Fibroblast of villous mesenchyme (primary cell): ENCODE measurements around the gene MTFP1. TPM values are rescaled to one million over a fixed set of nuclear protein-coding genes. Genes with fewer than 3 reads are reported as not detected.

Source experiments
- DNase-seq: peaks from one replicate; pipeline ENCODE4 v3.0.0-alpha.2; 2010; ENCODE audit warnings: low read depth
- H3K4me3 ChIP-seq: 2 replicates; pipeline ENCODE4 v1.5.1; 2011; ENCODE audit warnings: low read depth, mild to moderate bottlenecking, low read length
- CTCF ChIP-seq: IDR thresholded peaks from 2 replicates; pipeline ENCODE4 v1.5.1; 2012; ENCODE audit warnings: low read depth, mild to moderate bottlenecking, low read length; ENCODE audit not compliant: insufficient read depth
- total RNA-seq: library from RNA; depleted of rRNA; stranded (reverse); fragments of >200 nt; gene quantifications from 2 replicates; pipeline ENCODE4 v1.2.3, GENCODE V29; 2012

Gene MTFP1
- total RNA-seq, 1 donor: 10.8 TPM

- TF ChIP-seq CTCF: no peak
- peak overlapping the region; percentile 71 for H3K4me3 ChIP-seq
- DNase-seq: no peak
Observed at GRCh38 chr22:30423301-30423958, 2.1 kb upstream of the MTFP1 start.

GRCh38 chr22:30423959-30424533 lies 1.5 kb upstream of the MTFP1 start:
- H3K4me3 ChIP-seq: peak overlapping the region; percentile 71
- no peak for TF ChIP-seq CTCF
- DNase-seq: peak; percentile 100

GRCh38 chr22:30424534-30425326 lies 838 bp upstream of the MTFP1 start:
- no peak for TF ChIP-seq CTCF
- H3K4me3 ChIP-seq: peak overlapping the region; percentile 71
- DNase-seq: no peak

- no peak for DNase-seq
- H3K4me3 ChIP-seq: peak overlapping the region; percentile 71
- TF ChIP-seq CTCF: no peak
Observed at GRCh38 chr22:30425327-30425615, 297 bp upstream of the MTFP1 start.

- peak; percentile 69 for DNase-seq
- H3K4me3 ChIP-seq: peak overlapping the region; percentile 71
- peak; percentile 78 for TF ChIP-seq CTCF
Observed at GRCh38 chr22:30426388-30427353, 1.1 kb downstream of the MTFP1 start.

GRCh38 chr22:30427871-30428270 lies 2.3 kb downstream of the MTFP1 start:
- no peak for TF ChIP-seq CTCF
- H3K4me3 ChIP-seq: no peak overlapping the region
- no peak for DNase-seq
